Activated naive CD4-positive, alpha-beta T cell treated with anti-CD3 and anti-CD28 coated beads, Interleukin-2, amount 50 U/mL, for 72 hours (primary cell): ENCODE results near the gene RCN2. TPM values are rescaled to one million over a fixed set of nuclear protein-coding genes. Genes with fewer than 3 reads are reported as not detected.
"Not testable (repeated sequence)": the region's sequence is repeated elsewhere in the genome, so short reads cannot be mapped to it uniquely, and the experiment has no call there.

Experiments used
- ATAC-seq, 2 donors: fragments of 150-1000 bp; cut with Tn5 transposase; 2 replicates each; pipeline ENCODE4 v1.10.0; 2021; ENCODE audit warnings: mild to moderate bottlenecking in 2 of 2, moderate library complexity in 2 of 2
- DNase-seq, 2 donors: peaks; one replicate each; pipeline ENCODE4 v3.0.0; 2021 to 2022; ENCODE audit warnings: low spot score in 2 of 2
- H3K27ac Mint-ChIP-seq, 2 donors: one replicate each; pipeline ENCODE4 v1.8.0; 2022; ENCODE audit warnings: mild to moderate bottlenecking in 2 of 2, mixed read lengths in 2 of 2
- H3K36me3 Mint-ChIP-seq, 2 donors: one replicate each; pipeline ENCODE4 v1.8.0; 2022; ENCODE audit warnings: mixed read lengths in 2 of 2
- H3K9me3 Mint-ChIP-seq, 2 donors: one replicate each; pipeline ENCODE4 v1.8.0; 2022; ENCODE audit warnings: mixed read lengths in 2 of 2
- total RNA-seq, 2 donors: library from RNA; stranded (reverse); gene quantifications; one replicate each; pipeline ENCODE4 v1.2.3, GENCODE V29; 2022

Gene RCN2
- total RNA-seq, result 10 to 100 TPM; 22.2 to 34.7 TPM

GRCh38 chr15:76931397-76932134 is at the start of gene RCN2:
TSS of gene RCN2 (plus strand) at chr15:76931749. CDS start at chr15:76931842, 93 bp downstream.
- peaks cover 3 to 16% of the 10 kb centered on the region in 2 donors for H3K36me3 Mint-ChIP-seq
- H3K27ac Mint-ChIP-seq, result peak within 1 kb of the TSS; percentile 83 to 94
- DNase-seq (peak; percentile 94 to 96), ATAC-seq (peak; percentile 99)
- H3K9me3 Mint-ChIP-seq, result no peaks in the 10 kb centered on the region

GRCh38 chr15:76885212-76885611 is 46.3 kb upstream of the RCN2 start:
- H3K27ac Mint-ChIP-seq, result no peak overlapping the region
- DNase-seq, result no peak
- H3K36me3 Mint-ChIP-seq, result peaks cover 28 to 34% of the 10 kb centered on the region in 2 donors
- H3K9me3 Mint-ChIP-seq, result peaks cover 0 to 9% of the 10 kb centered on the region in 2 donors
- no peak for ATAC-seq

GRCh38 chr15:76887280-76888141 is 44.0 kb upstream of the RCN2 start:
- not testable (repeated sequence) for H3K9me3 Mint-ChIP-seq, DNase-seq, H3K27ac Mint-ChIP-seq, ATAC-seq
- peaks cover 24 to 54% of the 10 kb centered on the region in 2 donors for H3K36me3 Mint-ChIP-seq

GRCh38 chr15:76892836-76893235 is 38.7 kb upstream of the RCN2 start:
- ATAC-seq, DNase-seq, H3K27ac Mint-ChIP-seq: not testable (repeated sequence)
- Mint-ChIP-seq H3K36me3 (peaks cover 29 to 71% of the 10 kb centered on the region in 2 donors), H3K9me3 (peaks cover 0 to 16% of the 10 kb centered on the region in 2 donors)

- H3K36me3 Mint-ChIP-seq, result peaks cover 18 to 62% of the 10 kb centered on the region in 2 donors
- no peak overlapping the region for H3K27ac Mint-ChIP-seq
- ATAC-seq (no peak), DNase-seq (no peak)
- H3K9me3 Mint-ChIP-seq, result peaks cover 0 to 12% of the 10 kb centered on the region in 2 donors
Observed at GRCh38 chr15:76894174-76894573, 37.4 kb upstream of the RCN2 start.

- Mint-ChIP-seq H3K27ac (no peak overlapping the region), H3K36me3 (peaks cover 9 to 34% of the 10 kb centered on the region in 2 donors), H3K9me3 (peaks cover 0 to 6% of the 10 kb centered on the region in 2 donors)
- no peak for ATAC-seq
- no peak for DNase-seq
Observed at GRCh38 chr15:76898102-76898501, 33.4 kb upstream of the RCN2 start.

GRCh38 chr15:76899176-76899930 is 32.2 kb upstream of the RCN2 start:
- H3K27ac Mint-ChIP-seq, H3K9me3 Mint-ChIP-seq, DNase-seq, ATAC-seq: not testable (repeated sequence)
- H3K36me3 Mint-ChIP-seq, result peaks cover 2 to 22% of the 10 kb centered on the region in 2 donors

GRCh38 chr15:76899931-76900310 is 31.6 kb upstream of the RCN2 start:
- not testable (repeated sequence) for H3K27ac Mint-ChIP-seq, ATAC-seq, DNase-seq, H3K9me3 Mint-ChIP-seq
- peaks cover 6 to 17% of the 10 kb centered on the region in 2 donors for H3K36me3 Mint-ChIP-seq

- ATAC-seq (no peak), DNase-seq (no peak)
- Mint-ChIP-seq H3K27ac (no peak overlapping the region), H3K36me3 (peaks cover 8 to 10% of the 10 kb centered on the region in 2 donors), H3K9me3 (no peaks in the 10 kb centered on the region)
Observed at GRCh38 chr15:76901965-76902364, 29.6 kb upstream of the RCN2 start.

GRCh38 chr15:76903251-76903681 is 28.3 kb upstream of the RCN2 start:
- no peak overlapping the region for H3K27ac Mint-ChIP-seq
- H3K9me3 Mint-ChIP-seq, result no peaks in the 10 kb centered on the region
- no peak for ATAC-seq
- H3K36me3 Mint-ChIP-seq, result peaks cover 8 to 10% of the 10 kb centered on the region in 2 donors
- peak in 1 of 2 donors; percentile 10 for DNase-seq

GRCh38 chr15:76904461-76905012 is 27.0 kb upstream of the RCN2 start:
- peak in 1 of 2 donors; percentile 8 for ATAC-seq
- Mint-ChIP-seq H3K9me3 (no peaks in the 10 kb centered on the region), H3K27ac (peak overlapping the region; percentile 92 to 95), H3K36me3 (peaks cover 2 to 10% of the 10 kb centered on the region in 2 donors)
- DNase-seq, result peak in 1 of 2 donors; percentile 21

GRCh38 chr15:76905013-76905839 is 26.3 kb upstream of the RCN2 start, which contains the start of gene SCAPER:
TSS of gene SCAPER (minus strand) at chr15:76905340. CDS start at chr15:76883817, 21,523 bp downstream.
- peak; percentile 92 to 95 for DNase-seq
- Mint-ChIP-seq H3K9me3 (no peaks in the 10 kb centered on the region), H3K27ac (peak within 1 kb of the TSS; percentile 92 to 95), H3K36me3 (peaks cover 0 to 10% of the 10 kb centered on the region in 2 donors)
- peak; percentile 89 to 93 for ATAC-seq

- peaks cover 0 to 10% of the 10 kb centered on the region in 2 donors for H3K36me3 Mint-ChIP-seq
- ATAC-seq (no peak), DNase-seq (no peak)
- H3K27ac Mint-ChIP-seq, result peak overlapping the region; percentile 78 to 92
- H3K9me3 Mint-ChIP-seq, result no peaks in the 10 kb centered on the region
Observed at GRCh38 chr15:76905855-76906254, 25.7 kb upstream of the RCN2 start.

- Mint-ChIP-seq H3K27ac (no peak overlapping the region), H3K9me3 (no peaks in the 10 kb centered on the region), H3K36me3 (no peaks in the 10 kb centered on the region)
- DNase-seq, result no peak
- ATAC-seq, result no peak
Observed at GRCh38 chr15:76912430-76912829, 19.1 kb upstream of the RCN2 start.

- no peak for ATAC-seq
- H3K27ac Mint-ChIP-seq, result no peak overlapping the region
- no peaks in the 10 kb centered on the region for H3K9me3 Mint-ChIP-seq
Observed at GRCh38 chr15:76913737-76914136, 17.8 kb upstream of the RCN2 start.

More at GRCh38 chr15:76913737-76914136, 17.8 kb upstream of the RCN2 start:
- DNase-seq, result no peak
- H3K36me3 Mint-ChIP-seq, result no peaks in the 10 kb centered on the region
